ENCODE data around the gene CHAF1B.
"Not testable (repeated sequence)": the region's sequence is repeated elsewhere in the genome, so short reads cannot be mapped to it uniquely, and the experiment has no call there.

CHAF1B gene

DNA sequence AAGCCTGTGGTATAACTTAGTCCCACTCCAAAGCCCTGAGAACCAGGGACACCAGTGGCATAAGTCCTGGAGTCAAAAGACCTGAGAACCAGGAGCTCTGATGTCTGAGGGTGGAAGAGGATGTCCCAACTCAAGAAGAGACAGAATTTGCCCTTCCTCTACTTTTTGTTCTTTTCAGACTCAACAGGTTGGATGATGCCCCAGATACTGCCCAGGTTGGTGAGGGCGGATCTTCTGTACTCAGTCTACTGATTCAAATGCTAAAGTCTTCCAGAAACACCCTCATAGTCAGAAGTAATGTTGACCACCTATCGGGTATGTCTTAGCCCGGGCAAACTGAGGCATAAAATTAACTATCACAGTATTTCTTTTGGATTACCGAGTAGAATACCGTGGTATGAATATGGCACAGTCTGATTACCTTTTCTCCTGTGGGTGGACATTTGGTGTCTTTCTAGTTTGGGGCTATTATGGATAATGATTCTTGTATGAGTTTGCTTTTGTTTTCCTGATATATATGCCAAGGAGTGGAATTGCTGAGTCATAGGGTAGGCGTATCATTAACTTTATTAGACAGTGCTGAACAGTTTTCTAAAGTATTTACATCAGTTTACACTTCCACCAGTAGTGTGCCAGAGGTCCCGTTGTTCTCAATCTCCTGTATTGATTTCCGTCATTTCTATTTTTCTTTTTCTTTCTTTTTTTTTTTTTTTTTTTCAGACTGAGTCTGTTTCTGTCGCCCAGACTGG is 3.2 kb upstream of the CHAF1B start:
- no CpG with 5 or more reads among the region's 9 CpGs for WGBS, 2 donors (ENCODE audit: extremely low coverage in 2 of 2, insufficient read length in 2 of 2, insufficient replicate concordance in 1 of 2)
- Histone ChIP-seq H3K27ac (replicated peaks; ENCODE audit: low read length) (no peak overlapping the region), H2BK5ac (ENCODE audit: low read length) (no peak overlapping the region)

DNA sequence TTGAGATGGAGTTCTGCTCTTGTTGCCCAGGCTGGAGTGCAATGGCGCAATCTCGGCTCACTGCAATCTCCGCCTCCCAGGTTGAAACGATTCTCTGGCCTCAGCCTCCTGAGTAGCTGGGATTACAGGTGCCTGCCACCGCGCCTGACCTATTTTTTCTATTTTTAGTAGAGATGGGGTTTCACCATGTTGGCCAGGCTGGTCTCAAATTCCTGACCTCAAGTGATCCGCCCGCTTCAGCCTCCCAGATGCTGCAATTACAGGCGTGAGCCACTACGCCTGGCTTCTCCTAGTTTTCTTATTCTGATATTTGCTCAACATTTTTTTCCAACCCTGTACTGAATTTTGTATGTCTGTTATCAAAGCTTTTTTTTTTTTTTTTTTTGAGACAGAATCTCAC is 2.5 kb upstream of the CHAF1B start:
- not testable (repeated sequence) for H2BK15ac ChIP-seq (ENCODE audit: low read length); H3K4me3 ChIP-seq (ENCODE audit: low read length in 2 of 2); H3K14ac ChIP-seq (ENCODE audit: low read length); H3K23ac ChIP-seq (ENCODE audit: low read depth, low read length, poor library complexity); H3K27me3 ChIP-seq (ENCODE audit: control insufficient read depth in 3 of 3, insufficient read depth in 3 of 3, low read depth in 1 of 3, low read length in 3 of 3); DNase-seq (ENCODE audit: low spot score); H3K4me1 ChIP-seq (ENCODE audit: control insufficient read depth in 2 of 2, insufficient read depth in 1 of 2, low read depth in 1 of 2, low read length in 2 of 2); H2BK12ac ChIP-seq (ENCODE audit: low read length); H2BK120ac ChIP-seq (ENCODE audit: low read depth, low read length); H3K27ac ChIP-seq (replicated peaks; ENCODE audit: low read length); H2AK5ac ChIP-seq (ENCODE audit: low read depth, low read length); H3K9ac ChIP-seq (ENCODE audit: low read depth, low read length, poor library complexity); H2AFZ ChIP-seq (ENCODE audit: low read length); H3K79me1 ChIP-seq (ENCODE audit: low read depth, low read length); H3K4me2 ChIP-seq (ENCODE audit: insufficient read depth, low read length, poor library complexity, severe bottlenecking); H4K91ac ChIP-seq (ENCODE audit: low read depth, low read length, poor library complexity); H3K4ac ChIP-seq (ENCODE audit: low read length); H3K9me3 ChIP-seq (replicated peaks in 1 of 2; ENCODE audit: control insufficient read depth in 2 of 2, insufficient read depth in 1 of 2, low read depth in 1 of 2, low read length in 2 of 2); H4K8ac ChIP-seq (ENCODE audit: low read depth, low read length); H3K18ac ChIP-seq (ENCODE audit: low read length); H2BK5ac ChIP-seq (ENCODE audit: low read length)
- H3K36me3 ChIP-seq (replicated peaks in 1 of 2; ENCODE audit: control insufficient read depth in 2 of 2, insufficient read depth in 2 of 2, low read length in 2 of 2) = peaks cover 2 to 27% of the 10 kb centered on the region in 2 donors
- WGBS, 2 donors (ENCODE audit: extremely low coverage in 2 of 2, insufficient read length in 2 of 2, insufficient replicate concordance in 1 of 2) = no CpG with 5 or more reads among the region's 10 CpGs

More for the DNA sequence above, 3.2 kb upstream of the CHAF1B start:
- Histone ChIP-seq H3K4ac (ENCODE audit: low read length) (no peak overlapping the region), H2AFZ (ENCODE audit: low read length) (no peak overlapping the region), H2BK120ac (ENCODE audit: low read depth, low read length) (no peak overlapping the region), H3K36me3 (replicated peaks in 1 of 2; ENCODE audit: control insufficient read depth in 2 of 2, insufficient read depth in 2 of 2, low read length in 2 of 2) (peaks cover 5 to 28% of the 10 kb centered on the region in 2 donors), H2BK15ac (ENCODE audit: low read length) (no peak overlapping the region), H3K9me3 (replicated peaks in 1 of 2; ENCODE audit: control insufficient read depth in 2 of 2, insufficient read depth in 1 of 2, low read depth in 1 of 2, low read length in 2 of 2) (no peaks in the 10 kb centered on the region), H3K4me3 (ENCODE audit: low read length in 2 of 2) (no peak overlapping the region), H3K27me3 (ENCODE audit: control insufficient read depth in 3 of 3, insufficient read depth in 3 of 3, low read depth in 1 of 3, low read length in 3 of 3) (no peaks in the 10 kb centered on the region), H3K4me2 (ENCODE audit: insufficient read depth, low read length, poor library complexity, severe bottlenecking) (no peak overlapping the region), H3K79me1 (ENCODE audit: low read depth, low read length) (no peaks in the 10 kb centered on the region), H3K23ac (ENCODE audit: low read depth, low read length, poor library complexity) (no peak overlapping the region), H3K9ac (ENCODE audit: low read depth, low read length, poor library complexity) (no peak overlapping the region), H2BK12ac (ENCODE audit: low read length) (no peak overlapping the region), H2AK5ac (ENCODE audit: low read depth, low read length) (no peak overlapping the region), H4K8ac (ENCODE audit: low read depth, low read length) (no peak overlapping the region), H4K91ac (ENCODE audit: low read depth, low read length, poor library complexity) (no peak overlapping the region), H3K18ac (ENCODE audit: low read length) (no peak overlapping the region), H3K4me1 (ENCODE audit: control insufficient read depth in 2 of 2, insufficient read depth in 1 of 2, low read depth in 1 of 2, low read length in 2 of 2) (peaks cover 0 to 3% of the 10 kb centered on the region in 2 donors), H3K14ac (ENCODE audit: low read length) (no peak overlapping the region)
- no peak for DNase-seq (ENCODE audit: low spot score)

DNA sequence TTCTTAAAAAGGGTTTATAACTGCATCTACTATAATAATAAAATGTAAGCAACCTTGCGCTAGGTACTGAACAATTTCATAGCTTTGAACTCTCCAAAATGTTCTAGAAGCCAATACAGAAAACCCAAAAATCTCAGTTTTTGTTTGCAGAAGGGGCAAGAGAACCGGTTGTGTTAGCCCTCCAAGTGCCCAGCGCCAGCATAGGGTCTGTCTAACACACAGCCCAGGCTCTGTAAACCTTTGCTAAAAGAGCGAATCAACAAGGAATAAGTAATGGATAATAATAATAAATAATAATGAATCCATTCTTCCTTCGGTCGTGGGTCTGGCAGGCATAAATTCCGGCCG is 333 bp upstream of the CHAF1B start:
- H2AFZ ChIP-seq (ENCODE audit: low read length) = peak overlapping the region; percentile 93
- no peak overlapping the region for H2BK5ac ChIP-seq (ENCODE audit: low read length)
- H3K4me1 ChIP-seq (ENCODE audit: control insufficient read depth in 2 of 2, insufficient read depth in 1 of 2, low read depth in 1 of 2, low read length in 2 of 2) = peaks cover 0 to 3% of the 10 kb centered on the region in 2 donors
- H2BK15ac ChIP-seq (ENCODE audit: low read length) = no peak overlapping the region
- H3K79me1 ChIP-seq (ENCODE audit: low read depth, low read length) = peaks cover 2% of the 10 kb centered on the region
- H3K14ac ChIP-seq (ENCODE audit: low read length) = no peak overlapping the region
- H2BK120ac ChIP-seq (ENCODE audit: low read depth, low read length) = no peak overlapping the region
- peaks cover 0 to 2% of the 10 kb centered on the region in 2 donors for H3K9me3 ChIP-seq (replicated peaks in 1 of 2; ENCODE audit: control insufficient read depth in 2 of 2, insufficient read depth in 1 of 2, low read depth in 1 of 2, low read length in 2 of 2)
- H3K4me2 ChIP-seq (ENCODE audit: insufficient read depth, low read length, poor library complexity, severe bottlenecking) = no peak overlapping the region
- H3K27me3 ChIP-seq (ENCODE audit: control insufficient read depth in 3 of 3, insufficient read depth in 3 of 3, low read depth in 1 of 3, low read length in 3 of 3) = no peaks in the 10 kb centered on the region
- no peak overlapping the region for H3K27ac ChIP-seq (replicated peaks; ENCODE audit: low read length)
- H4K91ac ChIP-seq (ENCODE audit: low read depth, low read length, poor library complexity) = no peak overlapping the region
- no peak overlapping the region for H2BK12ac ChIP-seq (ENCODE audit: low read length)
- no peak overlapping the region for H3K18ac ChIP-seq (ENCODE audit: low read length)
- H3K4ac ChIP-seq (ENCODE audit: low read length) = no peak overlapping the region
- H3K9ac ChIP-seq (ENCODE audit: low read depth, low read length, poor library complexity) = no peak overlapping the region
- WGBS, 2 donors (ENCODE audit: extremely low coverage in 2 of 2, insufficient read length in 2 of 2, insufficient replicate concordance in 1 of 2) = no CpG with 5 or more reads among the region's 8 CpGs
- H3K4me3 ChIP-seq (ENCODE audit: low read length in 2 of 2) = peak overlapping the region in 1 of 2 donors; percentile 85
- no peak overlapping the region for H3K23ac ChIP-seq (ENCODE audit: low read depth, low read length, poor library complexity)
- no peak for DNase-seq (ENCODE audit: low spot score)
- H3K36me3 ChIP-seq (replicated peaks in 1 of 2; ENCODE audit: control insufficient read depth in 2 of 2, insufficient read depth in 2 of 2, low read length in 2 of 2) = peaks cover 6 to 37% of the 10 kb centered on the region in 2 donors
- no peak overlapping the region for H4K8ac ChIP-seq (ENCODE audit: low read depth, low read length)
- H2AK5ac ChIP-seq (ENCODE audit: low read depth, low read length) = no peak overlapping the region

DNA sequence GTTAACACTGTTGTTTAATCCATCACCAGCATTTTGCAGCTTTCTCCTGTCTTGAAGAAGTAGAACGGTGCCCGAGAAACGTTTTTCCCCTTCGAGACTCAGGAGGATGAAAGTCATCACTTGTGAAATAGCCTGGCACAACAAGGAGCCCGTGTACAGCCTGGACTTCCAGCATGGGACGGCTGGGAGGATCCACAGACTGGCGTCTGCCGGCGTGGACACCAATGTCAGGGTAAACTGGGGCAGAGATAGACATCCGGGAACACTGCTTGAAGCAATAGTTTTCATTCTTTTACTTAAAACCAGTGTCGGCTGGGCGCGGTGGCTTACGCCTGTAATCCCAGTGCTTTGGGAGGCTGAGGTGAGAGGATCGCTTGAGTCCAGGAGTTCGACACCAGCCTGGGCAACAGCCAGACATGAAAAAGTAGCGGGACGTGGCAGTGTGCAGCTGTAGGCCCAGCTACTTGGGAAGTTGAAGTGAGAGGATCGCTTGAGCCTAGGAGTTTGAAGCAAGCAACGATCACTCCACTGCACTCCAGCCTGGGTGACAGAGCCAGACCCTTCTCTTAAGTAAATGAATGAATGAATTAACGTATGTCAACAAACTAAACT is 945 bp downstream of the CHAF1B start:
- H3K4me3 ChIP-seq (ENCODE audit: low read length in 2 of 2) = peak overlapping the region; percentile 85 to 86
- no peak for DNase-seq (ENCODE audit: low spot score)
- no peak overlapping the region for H2BK12ac ChIP-seq (ENCODE audit: low read length)
- peak overlapping the region; percentile 61 for H3K4me2 ChIP-seq (ENCODE audit: insufficient read depth, low read length, poor library complexity, severe bottlenecking)
- H3K4ac ChIP-seq (ENCODE audit: low read length) = no peak overlapping the region
- WGBS, 2 donors (ENCODE audit: extremely low coverage in 2 of 2, insufficient read length in 2 of 2, insufficient replicate concordance in 1 of 2) = no CpG with 5 or more reads among the region's 21 CpGs
- H2AFZ ChIP-seq (ENCODE audit: low read length) = peak overlapping the region; percentile 93
- no peak overlapping the region for H2BK120ac ChIP-seq (ENCODE audit: low read depth, low read length)
- H2BK5ac ChIP-seq (ENCODE audit: low read length) = no peak overlapping the region
- H3K27me3 ChIP-seq (ENCODE audit: control insufficient read depth in 3 of 3, insufficient read depth in 3 of 3, low read depth in 1 of 3, low read length in 3 of 3) = no peaks in the 10 kb centered on the region
- peaks cover 0 to 2% of the 10 kb centered on the region in 2 donors for H3K9me3 ChIP-seq (replicated peaks in 1 of 2; ENCODE audit: control insufficient read depth in 2 of 2, insufficient read depth in 1 of 2, low read depth in 1 of 2, low read length in 2 of 2)
- H4K8ac ChIP-seq (ENCODE audit: low read depth, low read length) = no peak overlapping the region
- no peak overlapping the region for H3K27ac ChIP-seq (replicated peaks; ENCODE audit: low read length)
- H4K91ac ChIP-seq (ENCODE audit: low read depth, low read length, poor library complexity) = no peak overlapping the region
- no peak overlapping the region for H3K14ac ChIP-seq (ENCODE audit: low read length)
- H3K79me1 ChIP-seq (ENCODE audit: low read depth, low read length) = peaks cover 2% of the 10 kb centered on the region
- H3K9ac ChIP-seq (ENCODE audit: low read depth, low read length, poor library complexity) = no peak overlapping the region
- no peak overlapping the region for H2BK15ac ChIP-seq (ENCODE audit: low read length)
- H3K36me3 ChIP-seq (replicated peaks in 1 of 2; ENCODE audit: control insufficient read depth in 2 of 2, insufficient read depth in 2 of 2, low read length in 2 of 2) = peaks cover 14 to 50% of the 10 kb centered on the region in 2 donors
- peaks cover 0 to 3% of the 10 kb centered on the region in 2 donors for H3K4me1 ChIP-seq (ENCODE audit: control insufficient read depth in 2 of 2, insufficient read depth in 1 of 2, low read depth in 1 of 2, low read length in 2 of 2)
- no peak overlapping the region for H3K23ac ChIP-seq (ENCODE audit: low read depth, low read length, poor library complexity)
- H3K18ac ChIP-seq (ENCODE audit: low read length) = no peak overlapping the region
- no peak overlapping the region for H2AK5ac ChIP-seq (ENCODE audit: low read depth, low read length)

Data from neuronal stem cell (in vitro differentiated cells).